T-helper 1 cell (primary cell): ENCODE data around the gene HRH1.
"Not testable (repeated sequence)": the region's sequence is repeated elsewhere in the genome, so short reads cannot be mapped to it uniquely, and the experiment has no call there.

ENCODE experiments used
- DNase-seq, 5 donors: peaks; one replicate each; pipeline ENCODE4 v3.0.0-alpha.2; 2012 to 2020

The HRH1 gene

GRCh38 chr3:11245827-11246662 is 91.8 kb downstream of the HRH1 start:
- no peak for DNase-seq

DNA sequence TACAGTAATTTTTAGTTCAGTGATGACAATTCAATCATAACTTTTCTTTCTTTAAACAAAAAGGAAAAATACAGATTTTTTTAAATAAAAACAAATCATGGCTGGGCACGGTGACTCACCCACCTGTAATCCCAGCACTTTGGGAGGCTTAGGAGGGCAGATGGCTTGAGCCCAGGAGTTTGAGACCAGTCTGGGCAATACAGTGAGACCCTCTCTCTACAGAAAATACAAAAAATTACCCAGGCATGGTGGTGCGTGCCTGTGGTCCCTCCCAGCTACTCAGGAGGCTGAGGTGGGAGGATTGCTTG is 92.3 kb downstream of the HRH1 start:
- DNase-seq, result no peak

- no peak for DNase-seq
Observed at GRCh38 chr3:11247362-11247761, 93.1 kb downstream of the HRH1 start.

- DNase-seq, result no peak
Observed at GRCh38 chr3:11248596-11248995, 94.3 kb downstream of the HRH1 start.

DNA sequence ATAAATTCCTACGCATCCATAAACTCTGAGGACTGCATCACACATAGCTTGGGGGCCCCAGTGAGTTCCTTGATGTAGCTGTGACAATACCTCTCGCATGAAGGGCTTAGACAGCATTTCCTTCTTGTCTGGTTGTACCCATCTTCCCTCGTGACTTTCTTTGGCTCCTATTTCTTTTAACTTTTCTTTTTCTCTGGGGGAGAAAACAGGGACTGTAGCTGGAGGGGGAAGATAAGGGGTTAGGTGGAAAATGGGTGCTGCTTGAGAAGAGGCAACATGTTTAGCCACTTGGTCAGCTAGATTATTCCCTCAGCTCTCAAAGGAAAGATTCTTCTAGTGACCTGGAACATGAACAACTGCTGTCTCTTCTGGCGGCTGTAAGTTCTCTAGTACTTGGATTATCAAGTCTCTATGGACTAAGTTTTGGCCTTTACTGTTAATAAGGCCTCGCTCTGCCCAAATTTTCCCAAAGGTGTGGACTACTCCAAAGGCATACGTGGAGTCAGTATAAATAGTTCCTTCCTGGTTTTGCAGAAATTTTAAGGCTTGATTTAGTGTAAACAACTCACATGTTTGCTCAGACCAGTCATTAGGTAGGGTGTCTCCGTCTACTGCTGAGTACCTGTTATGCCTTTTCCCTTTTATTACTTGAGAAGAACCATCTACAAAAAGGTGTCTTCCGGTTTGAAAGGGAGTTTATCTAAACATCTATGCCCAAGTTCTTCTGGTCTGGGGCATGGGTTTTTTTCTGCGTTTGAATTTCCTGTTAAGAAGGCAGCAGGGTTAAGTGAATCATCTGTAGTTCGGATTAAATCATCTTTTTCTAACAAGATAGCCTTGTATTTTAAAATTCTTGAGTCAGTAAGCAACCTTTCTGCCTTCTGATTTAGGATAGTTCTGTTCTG is 96.9 kb downstream of the HRH1 start:
- peak in 1 of 5 donors; percentile 29 for DNase-seq

DNA sequence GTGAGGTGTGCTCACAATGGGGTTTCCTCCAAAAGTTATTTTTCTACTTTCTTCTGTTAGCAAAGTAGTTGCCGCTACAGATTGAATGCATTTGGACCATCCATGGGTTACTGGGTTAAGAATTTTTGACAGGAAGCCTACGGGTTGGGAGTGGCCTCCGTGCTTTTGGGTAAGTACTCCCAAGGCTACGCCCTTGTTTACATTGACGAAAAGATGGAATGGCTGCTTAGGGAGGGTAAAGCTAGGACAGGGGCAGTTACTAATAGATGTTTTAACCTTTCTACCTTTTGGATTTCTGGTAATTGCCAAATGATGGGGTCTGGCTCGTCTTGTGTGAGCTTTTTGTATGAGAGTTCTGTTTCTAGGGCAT is 97.5 kb downstream of the HRH1 start:
- DNase-seq, result no peak

- DNase-seq, result no peak
Observed at GRCh38 chr3:11254876-11255275, 100.6 kb downstream of the HRH1 start.

DNA sequence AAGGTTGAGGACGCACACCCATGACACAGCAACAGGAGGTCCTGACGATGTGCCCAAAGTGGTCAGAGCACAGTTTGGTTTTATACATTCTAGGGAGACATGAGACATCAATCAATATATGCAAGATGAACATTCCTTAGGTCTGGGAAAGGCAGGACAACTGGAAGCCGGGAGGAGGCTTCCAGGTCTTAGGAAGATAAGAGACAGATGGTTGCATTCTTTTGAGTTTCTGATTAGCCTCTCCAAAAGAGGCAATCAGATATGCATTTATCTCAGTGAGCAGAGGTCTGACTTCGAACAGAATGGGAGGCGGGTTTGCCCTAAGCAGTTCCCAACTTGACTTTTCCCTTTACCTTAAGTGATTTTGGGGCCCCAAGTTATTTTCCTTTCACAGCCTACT is 101.2 kb downstream of the HRH1 start:
- not testable (repeated sequence) for DNase-seq

DNA sequence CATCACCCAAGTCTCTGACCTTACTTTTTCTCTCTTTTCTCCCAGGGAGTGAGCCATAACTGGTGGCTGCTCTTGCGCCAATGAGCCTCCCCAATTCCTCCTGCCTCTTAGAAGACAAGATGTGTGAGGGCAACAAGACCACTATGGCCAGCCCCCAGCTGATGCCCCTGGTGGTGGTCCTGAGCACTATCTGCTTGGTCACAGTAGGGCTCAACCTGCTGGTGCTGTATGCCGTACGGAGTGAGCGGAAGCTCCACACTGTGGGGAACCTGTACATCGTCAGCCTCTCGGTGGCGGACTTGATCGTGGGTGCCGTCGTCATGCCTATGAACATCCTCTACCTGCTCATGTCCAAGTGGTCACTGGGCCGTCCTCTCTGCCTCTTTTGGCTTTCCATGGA is 104.7 kb downstream of the HRH1 start:
- no peak for DNase-seq

DNA sequence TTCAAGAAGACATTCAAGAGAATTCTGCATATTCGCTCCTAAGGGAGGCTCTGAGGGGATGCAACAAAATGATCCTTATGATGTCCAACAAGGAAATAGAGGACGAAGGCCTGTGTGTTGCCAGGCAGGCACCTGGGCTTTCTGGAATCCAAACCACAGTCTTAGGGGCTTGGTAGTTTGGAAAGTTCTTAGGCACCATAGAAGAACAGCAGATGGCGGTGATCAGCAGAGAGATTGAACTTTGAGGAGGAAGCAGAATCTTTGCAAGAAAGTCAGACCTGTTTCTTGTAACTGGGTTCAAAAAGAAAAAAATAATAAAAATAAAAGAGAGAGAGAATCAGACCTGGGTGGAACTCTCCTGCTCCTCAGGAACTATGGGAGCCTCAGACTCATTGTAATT is 106.2 kb downstream of the HRH1 start:
- no peak for DNase-seq

DNA sequence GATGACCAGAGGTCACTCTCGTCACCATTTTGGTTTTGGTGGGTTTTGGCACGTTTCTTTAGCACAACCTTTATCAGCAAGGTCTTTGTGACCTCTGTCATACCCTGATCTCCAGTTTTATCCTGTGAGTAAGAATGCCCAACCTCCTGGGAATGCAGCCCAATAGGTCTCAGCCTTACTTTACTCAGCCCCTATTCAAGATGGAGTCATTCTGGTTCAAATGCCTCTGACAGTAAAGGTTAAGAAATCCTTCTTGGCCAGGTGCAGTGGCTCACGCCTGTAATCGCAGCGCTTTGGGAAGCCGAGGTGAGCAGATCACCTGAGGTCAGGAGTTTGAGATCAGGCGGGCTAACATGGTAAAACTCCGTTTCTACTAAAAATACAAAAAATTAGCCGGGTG is 114.7 kb downstream of the HRH1 start:
- no peak for DNase-seq

DNA sequence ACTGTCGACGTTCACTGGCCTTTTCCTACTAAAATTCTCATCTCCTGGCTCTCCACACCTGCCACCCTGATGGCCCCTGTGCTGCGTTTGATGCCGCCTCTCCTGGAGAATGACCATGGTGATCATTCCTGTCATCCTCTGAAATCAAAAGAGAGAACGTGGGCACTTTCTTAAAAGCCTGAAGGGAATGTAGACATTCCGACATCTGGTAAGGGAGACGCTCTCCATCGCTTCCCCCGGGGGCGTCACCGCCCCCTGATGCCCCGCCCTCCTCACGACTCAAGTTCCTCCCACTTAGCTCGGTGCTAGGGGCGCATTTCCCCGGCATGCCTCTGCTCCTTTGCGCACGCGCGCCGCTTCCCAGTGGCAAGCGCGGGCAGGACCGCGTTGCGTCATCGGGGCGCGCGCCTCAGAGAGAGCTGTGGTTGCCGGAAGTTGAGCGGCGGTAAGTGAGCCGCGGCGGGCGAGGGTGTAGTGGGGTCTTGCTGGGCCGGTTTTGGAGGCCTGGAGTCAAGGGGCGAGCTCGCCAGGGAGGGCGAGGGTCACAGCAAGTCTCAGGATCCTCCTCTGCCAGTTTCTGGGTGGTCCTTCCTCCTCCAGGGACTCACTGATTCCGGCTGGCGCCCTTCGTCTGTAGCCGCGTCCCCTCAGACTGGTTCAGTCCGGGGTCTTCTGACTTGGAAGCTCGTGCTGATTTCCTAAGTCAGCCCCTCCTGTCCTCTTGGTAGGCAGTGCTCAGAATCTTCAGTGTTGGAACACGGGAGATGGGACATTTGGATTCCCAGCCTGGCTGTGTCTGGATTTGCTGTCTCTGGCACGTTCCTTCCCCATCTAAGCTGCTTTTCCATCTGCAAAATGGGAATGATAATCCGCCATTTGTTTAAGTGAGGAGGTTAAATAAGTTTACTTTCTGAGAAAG is 118.0 kb downstream of the HRH1 start, which contains the start of gene ATG7:
ATG7 (plus strand) TSS at position 412 of the 919 bp plus-strand sequence. CDS start 26,299 bp downstream, outside the sequence.
- DNase-seq, result peak; percentile 93 to 97 (median 95)

DNA sequence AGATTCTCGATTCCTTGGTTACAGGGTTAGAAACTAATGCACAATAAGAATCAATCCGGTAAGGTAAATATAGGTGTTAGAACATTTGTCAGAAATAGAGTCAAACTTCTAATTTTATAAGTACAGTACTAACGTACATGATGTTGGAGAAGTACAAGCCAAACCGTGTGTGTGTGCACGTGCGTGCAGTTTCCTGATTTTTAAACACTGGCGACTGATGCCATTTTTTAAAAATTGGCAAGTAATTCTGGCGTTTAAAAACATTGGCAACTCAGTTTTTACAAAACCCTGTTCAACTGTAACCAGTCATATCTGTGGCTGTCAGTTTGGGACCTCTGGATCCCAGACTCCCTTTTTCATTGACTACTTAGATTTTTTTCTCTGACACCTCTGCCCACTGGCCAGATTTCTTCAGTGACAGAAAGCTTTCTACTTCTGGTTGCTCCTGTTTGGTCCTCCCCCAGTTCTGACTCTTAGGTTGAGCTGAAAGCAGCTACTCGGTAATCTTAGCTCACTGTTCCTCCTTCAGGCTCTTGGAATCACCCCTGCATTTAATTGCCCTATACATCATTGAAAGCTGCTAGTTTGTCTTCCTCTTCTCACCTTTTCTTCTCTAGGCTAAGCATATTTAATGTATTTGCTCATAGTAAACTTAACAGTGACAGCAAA is 118.7 kb downstream of the HRH1 start:
- DNase-seq, result no peak

GRCh38 chr3:11273891-11274291 is 119.6 kb downstream of the HRH1 start:
- DNase-seq, result no peak

DNA sequence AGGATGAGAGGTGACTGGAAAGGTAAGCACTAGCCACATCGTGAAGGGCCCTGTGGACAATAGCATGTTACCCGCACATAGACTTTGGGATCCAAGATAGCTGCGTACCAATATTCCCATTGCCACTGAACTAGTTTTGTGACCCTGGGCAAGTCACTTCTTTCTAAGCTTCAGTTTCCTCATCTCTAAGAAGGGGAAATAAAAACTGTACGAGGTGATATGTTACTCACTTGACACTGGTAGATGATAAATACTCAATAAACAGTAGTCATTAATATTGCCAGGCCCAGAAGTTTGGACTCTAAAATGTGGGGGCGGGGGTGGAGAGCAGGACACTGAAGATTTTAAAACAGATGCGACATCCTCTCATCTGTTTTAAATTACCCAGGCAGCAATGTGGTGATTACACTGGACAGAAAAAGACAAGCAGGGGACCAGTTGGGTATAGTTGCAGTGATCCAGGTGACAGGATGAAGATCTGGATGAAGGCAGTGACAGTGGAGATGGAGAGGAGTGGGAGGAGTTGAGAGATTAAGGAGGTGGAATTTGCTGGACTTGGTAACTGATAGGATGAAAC is 120.4 kb downstream of the HRH1 start:
- no peak for DNase-seq

- no peak for DNase-seq
Observed at GRCh38 chr3:11275926-11276325, 121.6 kb downstream of the HRH1 start.

- DNase-seq, result no peak
Observed at GRCh38 chr3:11276901-11277300, 122.6 kb downstream of the HRH1 start.

DNA sequence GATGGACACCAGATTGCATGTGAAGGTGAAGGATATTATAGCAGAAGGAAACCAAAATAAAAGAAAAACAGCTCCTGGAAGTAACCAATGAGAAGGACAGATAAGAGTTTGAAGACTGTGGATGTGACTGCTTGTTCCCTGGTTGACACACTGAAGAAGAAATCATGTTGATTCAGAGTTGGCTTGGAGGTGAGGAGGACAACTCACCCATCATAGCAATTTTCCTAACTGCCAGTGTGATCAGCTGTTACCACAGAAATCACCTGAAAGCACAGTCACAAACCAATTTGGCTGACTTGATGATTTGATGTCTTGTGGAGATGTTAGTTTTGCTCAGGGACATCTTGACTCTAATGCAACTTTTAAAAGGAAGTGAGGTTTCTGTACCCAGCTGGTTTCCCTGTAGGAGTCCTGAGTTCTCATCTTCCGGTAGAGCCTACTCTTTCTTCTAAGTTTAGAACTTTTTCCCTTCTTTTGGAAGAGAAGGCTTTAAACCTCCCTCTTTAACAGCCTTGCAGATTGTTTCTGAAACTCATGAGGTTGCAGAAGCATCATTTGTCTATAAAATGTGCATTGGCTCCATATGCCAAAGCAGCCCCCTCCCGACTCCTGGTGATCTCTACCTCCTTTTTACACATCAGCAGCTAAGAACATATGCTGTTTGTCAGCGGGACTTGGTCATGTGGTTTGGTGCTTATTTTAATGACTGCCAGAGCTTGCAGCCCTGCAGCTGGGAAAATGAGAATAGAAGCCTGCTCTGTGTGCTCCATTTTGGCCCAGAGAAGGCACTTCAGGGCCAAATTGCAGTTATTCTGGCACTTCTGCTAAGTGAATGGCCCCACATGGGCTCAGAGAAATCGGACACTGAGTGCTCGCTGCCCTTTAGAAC is 128.2 kb downstream of the HRH1 start:
- DNase-seq, result no peak

- no peak for DNase-seq
Observed at GRCh38 chr3:11283139-11283475, 128.8 kb downstream of the HRH1 start.

DNA sequence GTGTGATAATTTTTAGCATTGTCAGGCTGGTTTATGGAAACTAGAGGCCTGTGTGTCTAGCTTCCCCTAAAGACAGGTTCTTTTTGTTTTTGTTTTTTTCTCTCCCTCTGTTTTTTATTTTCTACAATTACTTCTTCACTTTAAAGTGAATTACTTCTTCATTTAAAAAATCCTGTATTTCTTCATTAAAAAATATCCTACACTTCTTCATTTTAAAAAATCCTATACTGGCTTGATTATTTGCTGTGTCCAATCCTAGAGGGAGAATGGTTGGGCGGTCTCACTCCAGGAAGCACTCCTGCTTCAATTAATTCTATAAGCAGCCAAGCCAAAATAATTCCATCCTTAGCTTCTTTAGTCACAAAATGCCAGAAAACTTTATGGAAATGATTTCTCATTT is 129.7 kb downstream of the HRH1 start:
- no peak for DNase-seq

GRCh38 chr3:11285471-11285870 is 131.2 kb downstream of the HRH1 start:
- no peak for DNase-seq
